Activated CD4-positive, alpha-beta T cell treated with anti-CD3 and anti-CD28 coated beads, Interleukin-2, amount 10 ng/mL, durations not matched to agents 7 days and 5 days (primary cell): ENCODE measurements around the gene CLDN9. TPM values are rescaled to one million over a fixed set of nuclear protein-coding genes. Genes with fewer than 3 reads are reported as not detected.

Experiments
- CTCF ChIA-PET: fragments of 350-600 bp; sonication (Branson Sonifier 250); formaldehyde crosslinking; loops from one replicate; lab custom pipeline; 2021; ENCODE audit warnings: antibody characterized with exemption; lab: Charles Lee
- POLR2A ChIA-PET: fragments of 350-600 bp; sonication (Branson Sonifier 250); formaldehyde crosslinking; loops from one replicate; lab custom pipeline; 2021; ENCODE audit warnings: antibody characterized with exemption; lab: Charles Lee
- DNase-seq: peaks from one replicate; pipeline ENCODE4 v3.0.0-alpha.2; 2020
- H3K27ac Mint-ChIP-seq: one replicate; pipeline ENCODE4 v1.8.0; 2021; ENCODE audit warnings: mild to moderate bottlenecking, moderate library complexity, mixed read lengths
- H3K27me3 Mint-ChIP-seq: one replicate; pipeline ENCODE4 v1.8.0; 2021; ENCODE audit warnings: mixed read lengths
- H3K36me3 Mint-ChIP-seq: one replicate; pipeline ENCODE4 v1.8.0; 2021; ENCODE audit warnings: low read depth, mixed read lengths
- H3K4me1 Mint-ChIP-seq: one replicate; pipeline ENCODE4 v1.8.0; 2021; ENCODE audit warnings: mixed read lengths
- H3K4me3 Mint-ChIP-seq: one replicate; pipeline ENCODE4 v1.8.0; 2021; ENCODE audit warnings: mild to moderate bottlenecking, moderate library complexity, mixed read lengths
- H3K9me3 Mint-ChIP-seq: one replicate; pipeline ENCODE4 v1.8.0; 2021; ENCODE audit warnings: mixed read lengths
- total RNA-seq, 2 experiments: library from RNA; stranded (reverse); gene quantifications; one replicate each; pipeline ENCODE4 v1.2.3, GENCODE V29; 2021

The CLDN9 gene, protein sequence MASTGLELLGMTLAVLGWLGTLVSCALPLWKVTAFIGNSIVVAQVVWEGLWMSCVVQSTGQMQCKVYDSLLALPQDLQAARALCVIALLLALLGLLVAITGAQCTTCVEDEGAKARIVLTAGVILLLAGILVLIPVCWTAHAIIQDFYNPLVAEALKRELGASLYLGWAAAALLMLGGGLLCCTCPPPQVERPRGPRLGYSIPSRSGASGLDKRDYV
- total RNA-seq = not detected

DNA sequence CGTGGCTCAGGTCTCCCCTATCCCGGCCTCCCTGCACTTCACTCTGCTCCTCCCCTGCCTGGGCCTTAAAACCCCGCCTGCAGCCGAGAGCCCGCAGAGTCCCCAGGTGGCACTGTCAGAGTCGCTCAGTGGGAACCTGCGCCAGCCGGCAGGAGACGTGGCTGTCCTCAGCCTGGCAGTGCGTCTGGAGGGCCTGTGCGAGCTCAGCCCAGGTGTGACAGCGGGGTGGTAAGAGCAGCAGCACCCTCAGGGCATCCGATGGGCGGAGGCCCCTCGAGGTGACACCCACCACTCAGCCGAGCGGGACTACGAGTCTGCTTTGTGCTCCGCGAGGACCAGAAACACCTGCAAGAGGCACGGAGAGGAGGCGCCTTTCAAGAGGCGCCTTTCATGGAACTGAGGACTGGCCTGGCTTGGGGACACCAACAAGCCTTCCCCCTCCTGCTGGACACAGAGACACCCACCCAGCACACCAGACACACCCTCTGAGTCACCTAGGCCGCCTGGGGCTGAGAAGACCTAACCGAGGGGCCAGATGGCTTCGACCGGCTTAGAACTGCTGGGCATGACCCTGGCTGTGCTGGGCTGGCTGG, at the start of gene CLDN9:
CLDN9 (plus strand) TSS at position 96 of the 593 bp plus-strand sequence; CDS start at position 536, 440 bp downstream.
- Mint-ChIP-seq H3K4me3 (no peak within 1 kb of the TSS), H3K4me1 (peaks cover 10% of the 10 kb centered on the region), H3K27me3 (peaks cover 26% of the 10 kb centered on the region), H3K36me3 (no peaks in the 10 kb centered on the region), H3K9me3 (no peaks in the 10 kb centered on the region), H3K27ac (no peak within 1 kb of the TSS)
- DNase-seq = no peak
- POLR2A ChIA-PET = no interaction called here
- CTCF ChIA-PET = interaction anchor here (1.1 to 1.8 kb wide), 2 partner anchors 15 to 19 kb away, joined by 3 to 5 read pairs; no protein-coding TSS in a partner anchor

DNA sequence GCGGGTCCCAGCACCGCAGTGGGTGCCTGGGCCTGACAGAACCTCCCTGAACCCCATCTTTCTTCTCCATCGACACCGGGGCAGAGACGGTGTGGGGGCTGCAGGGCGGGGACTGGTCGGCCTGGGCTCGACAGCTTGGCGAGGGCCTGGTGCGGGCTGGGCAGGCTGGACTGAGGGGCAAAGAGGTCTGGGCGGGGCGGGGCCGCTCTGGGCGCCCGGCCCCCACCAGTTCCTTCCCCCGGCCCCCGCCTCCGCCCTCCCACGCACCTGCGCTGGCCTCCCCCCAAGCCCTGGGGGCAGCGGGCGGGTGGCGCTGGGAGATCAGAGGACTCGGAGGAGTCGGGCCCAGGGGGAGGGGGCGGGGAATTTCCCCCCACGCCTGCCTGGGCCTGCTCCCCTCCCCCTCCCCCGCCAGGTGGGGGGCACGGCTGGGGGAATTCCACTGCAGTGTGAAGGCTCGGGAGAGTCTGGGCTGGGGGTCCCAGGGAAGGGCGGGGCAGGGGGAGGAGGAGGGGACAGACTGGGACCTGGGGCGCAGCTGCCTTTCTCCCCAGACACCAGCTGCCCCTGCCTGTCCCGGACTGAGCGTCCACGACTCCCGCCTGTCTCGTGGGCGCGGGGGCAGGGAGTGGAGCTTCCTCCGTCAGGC, 49.5 kb upstream of the CLDN9 start:
- DNase-seq = no peak
- CTCF ChIA-PET = interaction anchor here (1.4 to 1.7 kb wide), 4 partner anchors 10 to 95 kb away, joined by 3 to 7 read pairs (median 4); no protein-coding TSS in a partner anchor

DNA sequence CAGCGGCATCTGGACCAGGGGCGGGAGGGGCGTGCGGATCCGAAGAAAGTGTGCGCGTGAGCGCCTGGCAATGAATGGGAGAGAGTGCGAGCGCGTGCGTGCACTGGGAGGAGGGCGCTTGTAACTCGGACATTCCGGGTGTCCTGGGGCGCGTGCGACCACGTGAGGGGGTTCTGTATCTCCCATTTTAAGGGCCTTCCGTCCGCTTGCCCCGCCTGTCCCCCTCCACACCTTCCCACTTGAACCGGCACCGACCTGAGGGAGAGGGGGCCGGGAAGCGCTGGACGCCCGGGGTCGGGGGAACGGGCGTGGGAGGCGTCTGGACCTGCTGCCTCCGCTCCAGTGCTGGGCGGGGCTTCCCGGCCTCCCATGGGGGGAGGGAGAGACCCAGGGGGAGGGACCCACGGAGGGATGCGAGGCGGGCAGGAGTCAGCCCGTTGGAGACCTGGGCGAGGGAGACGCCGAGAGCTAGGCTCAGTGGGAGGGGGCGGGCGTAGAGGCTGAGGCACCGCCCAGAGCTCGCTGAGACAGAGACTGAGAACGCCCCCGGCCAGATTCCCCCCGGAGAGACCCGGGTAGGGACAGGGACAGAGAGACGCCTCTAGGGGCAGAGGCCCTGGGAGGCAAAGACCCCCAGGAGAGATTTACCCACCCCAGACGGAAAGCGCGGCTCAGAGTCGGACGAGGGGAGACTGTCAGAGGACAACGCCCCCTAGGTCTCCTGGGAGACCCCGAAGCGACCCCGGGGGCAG, 48.8 kb upstream of the CLDN9 start, which contains the start of gene KREMEN2:
KREMEN2 (plus strand) TSS at position 553 of the 752 bp plus-strand sequence. CDS start 246 bp downstream, outside the sequence.
- POLR2A ChIA-PET = no interaction called here
- H3K9me3 Mint-ChIP-seq = no peaks in the 10 kb centered on the region

More for the DNA sequence above, 49.5 kb upstream of the CLDN9 start:
- POLR2A ChIA-PET = no interaction called here
- Mint-ChIP-seq H3K27ac (no peak overlapping the region), H3K9me3 (no peaks in the 10 kb centered on the region), H3K27me3 (peaks cover 24% of the 10 kb centered on the region), H3K4me3 (no peak overlapping the region), H3K36me3 (no peaks in the 10 kb centered on the region), H3K4me1 (peaks cover 24% of the 10 kb centered on the region)

DNA sequence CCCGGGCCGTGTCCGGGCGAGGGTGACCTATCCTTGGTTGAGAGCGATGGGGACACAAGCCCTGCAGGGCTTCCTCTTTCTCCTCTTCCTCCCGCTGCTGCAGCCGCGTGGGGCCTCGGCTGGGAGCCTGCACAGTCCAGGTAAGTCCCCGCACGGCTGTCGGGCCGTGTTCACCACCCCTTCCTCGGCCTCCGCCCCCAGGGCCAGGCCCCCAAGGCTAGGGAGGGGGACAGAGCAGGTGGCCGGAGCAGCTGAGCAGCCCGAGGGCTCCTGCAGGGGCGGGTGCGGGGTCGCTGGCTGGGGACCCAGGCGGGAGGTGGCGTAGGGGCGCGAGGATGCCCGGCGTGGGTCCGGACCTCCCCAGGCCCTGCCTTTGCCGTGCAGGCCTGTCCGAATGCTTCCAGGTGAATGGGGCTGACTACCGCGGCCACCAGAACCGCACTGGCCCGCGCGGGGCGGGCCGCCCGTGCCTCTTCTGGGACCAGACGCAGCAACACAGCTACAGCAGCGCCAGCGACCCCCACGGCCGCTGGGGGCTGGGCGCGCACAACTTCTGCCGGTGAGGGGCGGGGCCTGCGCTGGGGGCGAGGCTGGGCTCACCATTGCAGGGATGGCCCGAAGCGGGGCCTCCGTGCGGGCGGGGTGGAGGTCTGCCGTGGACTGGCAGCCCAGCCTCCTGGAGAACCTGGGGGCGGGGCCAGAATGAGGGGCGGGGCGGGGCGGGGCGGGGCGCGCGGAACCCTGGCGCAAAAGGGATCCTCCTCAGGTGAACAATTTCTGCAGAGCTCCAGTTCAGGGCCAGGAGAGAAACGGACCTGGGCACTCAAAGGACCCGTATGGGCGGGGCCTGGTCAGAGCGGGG, 48.0 kb upstream of the CLDN9 start:
- Mint-ChIP-seq H3K4me3 (peak overlapping the region; percentile 38), H3K27ac (peak overlapping the region; percentile 5), H3K36me3 (no peaks in the 10 kb centered on the region), H3K27me3 (peaks cover 28% of the 10 kb centered on the region), H3K4me1 (peaks cover 29% of the 10 kb centered on the region), H3K9me3 (no peaks in the 10 kb centered on the region)
- DNase-seq = peak; percentile 71
- ChIA-PET POLR2A (interaction anchor here (0.5 kb wide), 1 partner anchor 194 kb away, joined by 6 read pairs; no protein-coding TSS in a partner anchor), CTCF (interaction anchor here (0.7 to 1.3 kb wide), 3 partner anchors 37 to 348 kb away, joined by 3 read pairs; no protein-coding TSS in a partner anchor)

More for the DNA sequence above, 48.8 kb upstream of the CLDN9 start, which contains the start of gene KREMEN2:
- H3K4me3 Mint-ChIP-seq = peak within 1 kb of the TSS; percentile 52
- CTCF ChIA-PET = interaction anchor here (1.3 to 1.7 kb wide), 2 partner anchors 14 to 37 kb away, joined by 3 to 4 read pairs; no protein-coding TSS in a partner anchor
- H3K27me3 Mint-ChIP-seq = peaks cover 28% of the 10 kb centered on the region
- H3K27ac Mint-ChIP-seq = peak within 1 kb of the TSS; percentile 5
- no peaks in the 10 kb centered on the region for H3K36me3 Mint-ChIP-seq
- H3K4me1 Mint-ChIP-seq = peaks cover 29% of the 10 kb centered on the region
- no peak for DNase-seq

DNA sequence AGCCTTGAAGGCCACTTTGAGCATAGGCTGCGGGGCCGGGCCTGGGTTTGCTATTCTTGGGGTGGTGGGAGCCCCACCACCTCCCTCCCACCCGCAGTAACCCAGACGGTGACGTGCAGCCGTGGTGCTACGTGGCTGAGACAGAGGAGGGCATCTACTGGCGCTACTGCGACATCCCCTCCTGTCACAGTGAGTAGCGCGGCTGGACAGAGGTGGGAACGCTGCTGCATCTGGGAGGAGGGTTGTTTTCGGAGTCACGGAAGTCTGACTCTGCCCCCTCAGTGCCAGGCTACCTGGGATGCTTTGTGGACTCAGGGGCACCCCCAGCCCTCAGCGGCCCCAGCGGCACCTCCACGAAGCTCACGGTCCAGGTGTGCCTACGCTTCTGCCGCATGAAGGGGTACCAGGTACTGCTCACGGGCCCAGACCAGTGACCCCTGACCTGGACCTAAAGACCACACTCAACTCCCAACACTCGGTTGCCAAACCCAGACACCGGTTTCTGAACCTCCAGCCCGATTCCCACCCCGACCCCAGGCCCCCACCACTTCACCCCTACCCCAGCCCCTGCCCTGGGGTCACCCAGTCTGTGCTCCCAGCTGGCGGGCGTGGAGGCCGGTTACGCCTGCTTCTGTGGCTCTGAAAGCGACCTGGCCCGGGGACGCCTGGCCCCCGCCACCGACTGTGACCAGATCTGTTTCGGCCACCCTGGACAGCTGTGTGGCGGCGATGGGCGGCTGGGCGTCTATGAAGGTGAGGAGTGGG, 46.5 kb upstream of the CLDN9 start:
- DNase-seq = no peak
- no peak overlapping the region for H3K27ac Mint-ChIP-seq
- peaks cover 4% of the 10 kb centered on the region for H3K36me3 Mint-ChIP-seq
- no peaks in the 10 kb centered on the region for H3K9me3 Mint-ChIP-seq
- H3K4me1 Mint-ChIP-seq = peaks cover 40% of the 10 kb centered on the region
- no peak overlapping the region for H3K4me3 Mint-ChIP-seq
- peaks cover 28% of the 10 kb centered on the region for H3K27me3 Mint-ChIP-seq
- CTCF ChIA-PET = interaction anchor here (0.7 to 1.7 kb wide), 5 partner anchors 38 to 245 kb away, joined by 4 to 5 read pairs (median 5); no protein-coding TSS in a partner anchor
- POLR2A ChIA-PET = no interaction called here

DNA sequence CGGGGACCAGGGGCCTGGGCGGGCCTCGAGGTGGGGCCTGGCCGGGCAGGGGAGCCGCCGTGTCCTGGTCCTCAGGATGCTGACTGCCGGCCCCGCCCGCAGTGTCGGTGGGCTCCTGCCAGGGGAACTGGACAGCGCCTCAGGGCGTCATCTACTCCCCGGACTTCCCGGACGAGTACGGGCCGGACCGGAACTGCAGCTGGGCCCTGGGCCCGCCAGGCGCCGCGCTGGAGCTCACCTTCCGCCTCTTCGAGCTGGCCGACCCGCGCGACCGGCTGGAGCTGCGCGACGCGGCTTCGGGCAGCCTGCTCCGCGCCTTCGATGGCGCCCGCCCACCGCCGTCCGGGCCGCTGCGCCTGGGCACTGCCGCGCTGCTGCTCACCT, 45.9 kb upstream of the CLDN9 start:
- Mint-ChIP-seq H3K4me1 (peaks cover 37% of the 10 kb centered on the region), H3K4me3 (no peak overlapping the region), H3K9me3 (no peaks in the 10 kb centered on the region), H3K27ac (no peak overlapping the region), H3K36me3 (peaks cover 4% of the 10 kb centered on the region), H3K27me3 (peaks cover 26% of the 10 kb centered on the region)
- ChIA-PET POLR2A (no interaction called here), CTCF (interaction anchor here (0.9 to 1.7 kb wide), 4 partner anchors 37 to 61 kb away, joined by 4 to 5 read pairs (median 4); no protein-coding TSS in a partner anchor)
- DNase-seq = no peak

DNA sequence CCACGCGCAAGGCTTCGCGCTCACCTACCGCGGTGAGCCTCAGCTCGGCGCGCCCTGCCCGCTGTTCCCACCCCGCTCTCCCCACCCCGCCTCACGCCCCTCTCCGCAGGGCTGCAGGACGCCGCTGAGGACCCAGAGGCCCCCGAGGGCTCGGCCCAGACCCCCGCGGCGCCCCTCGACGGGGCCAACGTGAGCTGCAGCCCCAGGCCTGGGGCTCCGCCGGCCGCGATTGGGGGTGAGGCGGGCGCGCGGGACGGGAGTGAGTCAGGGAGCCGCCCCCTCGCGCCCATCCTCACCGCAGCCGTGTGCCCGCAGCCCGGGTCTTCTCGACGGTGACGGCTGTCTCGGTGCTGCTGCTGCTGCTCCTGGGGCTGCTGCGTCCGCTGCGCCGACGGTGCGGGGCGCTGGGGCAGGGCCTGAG, 45.5 kb upstream of the CLDN9 start:
- Mint-ChIP-seq H3K27ac (no peak overlapping the region), H3K27me3 (peaks cover 22% of the 10 kb centered on the region), H3K4me1 (peaks cover 38% of the 10 kb centered on the region), H3K36me3 (peaks cover 8% of the 10 kb centered on the region), H3K4me3 (no peak overlapping the region), H3K9me3 (no peaks in the 10 kb centered on the region)
- DNase-seq = no peak
- POLR2A ChIA-PET = no interaction called here
- CTCF ChIA-PET = interaction anchor here (0.9 to 1.7 kb wide), 4 partner anchors 37 to 61 kb away, joined by 4 to 5 read pairs (median 4); no protein-coding TSS in a partner anchor

DNA sequence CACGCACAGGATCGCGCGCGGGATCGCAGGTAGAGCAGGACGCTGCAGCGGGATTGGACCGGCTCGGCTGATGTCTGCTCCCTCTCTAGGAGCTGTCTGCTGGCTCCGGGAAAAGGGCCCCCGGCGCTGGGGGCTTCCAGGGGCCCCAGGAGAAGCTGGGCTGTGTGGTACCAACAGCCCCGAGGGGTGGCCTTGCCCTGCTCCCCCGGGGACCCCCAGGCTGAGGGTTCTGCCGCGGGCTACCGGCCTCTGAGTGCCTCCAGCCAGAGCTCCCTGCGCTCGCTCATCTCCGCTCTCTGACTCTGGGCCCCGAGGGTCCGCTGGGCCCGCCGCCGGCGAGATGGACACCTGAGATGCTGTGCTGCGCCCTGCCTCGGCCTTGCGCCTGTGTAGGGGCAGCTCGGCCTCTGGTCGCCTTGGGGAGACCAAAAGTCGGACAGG, 45.0 kb upstream of the CLDN9 start:
- no peak for DNase-seq
- H3K4me3 Mint-ChIP-seq = peak overlapping the region; percentile 71
- peaks cover 14% of the 10 kb centered on the region for H3K36me3 Mint-ChIP-seq
- no peak overlapping the region for H3K27ac Mint-ChIP-seq
- POLR2A ChIA-PET = no interaction called here
- CTCF ChIA-PET = interaction anchor here (1.7 kb wide), 1 partner anchor 60 kb away, joined by 4 read pairs; no protein-coding TSS in a partner anchor
- peaks cover 20% of the 10 kb centered on the region for H3K27me3 Mint-ChIP-seq
- peaks cover 42% of the 10 kb centered on the region for H3K4me1 Mint-ChIP-seq
- H3K9me3 Mint-ChIP-seq = no peaks in the 10 kb centered on the region

DNA sequence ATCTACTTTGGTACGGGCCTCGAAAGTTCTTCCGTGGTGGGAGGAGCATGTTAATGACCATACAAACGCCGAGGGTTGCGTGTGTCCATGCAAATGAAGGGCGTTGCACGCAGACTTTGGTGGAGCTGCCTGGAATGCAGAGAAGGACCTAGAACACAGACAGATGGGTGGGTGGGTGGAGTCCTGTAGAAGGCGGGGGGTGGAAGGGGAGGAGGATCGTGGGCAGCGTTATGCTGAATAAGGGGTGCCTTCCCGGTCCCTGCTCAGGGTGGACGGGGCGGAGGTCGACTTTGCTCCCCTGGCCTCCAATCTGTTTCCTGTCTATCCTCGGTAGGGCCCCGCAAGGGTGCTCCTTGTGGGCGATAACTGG, 44.4 kb upstream of the CLDN9 start:
- Mint-ChIP-seq H3K36me3 (peaks cover 14% of the 10 kb centered on the region), H3K4me3 (peak overlapping the region; percentile 71), H3K9me3 (no peaks in the 10 kb centered on the region), H3K27ac (peak overlapping the region; percentile 50), H3K27me3 (peaks cover 17% of the 10 kb centered on the region), H3K4me1 (peaks cover 43% of the 10 kb centered on the region)
- CTCF ChIA-PET = no interaction called here
- DNase-seq = no peak
- POLR2A ChIA-PET = no interaction called here

DNA sequence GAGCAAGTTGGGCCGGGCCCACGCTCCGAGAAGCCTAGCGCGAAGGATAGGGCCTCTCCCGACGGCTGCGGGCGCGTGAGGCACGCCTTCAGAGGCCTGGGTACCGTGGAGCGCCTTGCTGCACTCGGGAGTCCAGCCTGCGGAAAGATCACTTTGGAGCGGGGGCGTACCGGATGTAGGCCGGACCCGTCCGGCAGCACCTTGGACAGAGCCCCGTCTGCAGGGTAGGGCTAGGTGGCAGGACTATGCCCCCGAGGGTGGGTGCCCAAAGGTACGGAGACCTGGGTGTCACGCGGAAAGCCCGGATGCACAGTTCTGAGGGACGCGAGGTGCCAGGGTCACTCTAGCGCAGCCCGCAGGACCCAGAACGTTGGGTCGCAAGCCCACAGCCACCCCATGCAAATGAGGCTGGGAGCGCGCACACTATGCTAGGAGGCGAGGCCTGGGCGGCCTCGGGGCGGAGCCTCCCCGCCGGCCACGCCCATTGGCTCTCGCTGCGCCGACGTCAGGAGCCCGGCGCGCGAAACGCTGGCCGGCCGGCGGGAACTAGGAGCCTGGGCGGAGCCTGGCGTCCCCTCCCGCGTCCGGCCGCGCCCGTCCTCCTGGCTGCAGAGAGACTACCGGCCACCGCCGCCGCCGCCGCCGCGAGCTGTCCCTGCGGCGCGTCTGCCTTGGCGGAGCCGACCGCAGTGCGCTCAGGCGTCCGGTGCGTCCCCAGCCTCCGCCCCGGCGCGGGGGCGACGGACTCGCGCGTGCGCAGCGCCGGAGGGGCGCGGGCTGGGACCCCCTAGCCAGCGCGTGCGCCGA, 43.8 kb upstream of the CLDN9 start, which contains the start of gene PAQR4:
PAQR4 (plus strand) TSS at position 611 of the 807 bp plus-strand sequence. CDS start 327 bp downstream, outside the sequence.
- ChIA-PET CTCF (interaction anchor here (0.9 to 1.9 kb wide), 5 partner anchors 11 to 160 kb away, joined by 3 to 19 read pairs (median 3); partner anchors contain the start of genes PKMYT1 and TNFRSF12A), POLR2A (no interaction called here)
- DNase-seq = peak; percentile 83
- peaks cover 14% of the 10 kb centered on the region for H3K36me3 Mint-ChIP-seq
- H3K9me3 Mint-ChIP-seq = no peaks in the 10 kb centered on the region
- peaks cover 40% of the 10 kb centered on the region for H3K4me1 Mint-ChIP-seq
- H3K27ac Mint-ChIP-seq = peak within 1 kb of the TSS; percentile 73
- H3K4me3 Mint-ChIP-seq = peak within 1 kb of the TSS; percentile 76
- H3K27me3 Mint-ChIP-seq = peaks cover 14% of the 10 kb centered on the region
